ENCODE results near the gene STK32C. TPM values are rescaled to one million over a fixed set of nuclear protein-coding genes. Genes with fewer than 3 reads are reported as not detected.

Gene STK32C
- total RNA-seq, 4 donors from 2014 or later = 9.4 to 18.1 (median 16.2) TPM

DNA sequence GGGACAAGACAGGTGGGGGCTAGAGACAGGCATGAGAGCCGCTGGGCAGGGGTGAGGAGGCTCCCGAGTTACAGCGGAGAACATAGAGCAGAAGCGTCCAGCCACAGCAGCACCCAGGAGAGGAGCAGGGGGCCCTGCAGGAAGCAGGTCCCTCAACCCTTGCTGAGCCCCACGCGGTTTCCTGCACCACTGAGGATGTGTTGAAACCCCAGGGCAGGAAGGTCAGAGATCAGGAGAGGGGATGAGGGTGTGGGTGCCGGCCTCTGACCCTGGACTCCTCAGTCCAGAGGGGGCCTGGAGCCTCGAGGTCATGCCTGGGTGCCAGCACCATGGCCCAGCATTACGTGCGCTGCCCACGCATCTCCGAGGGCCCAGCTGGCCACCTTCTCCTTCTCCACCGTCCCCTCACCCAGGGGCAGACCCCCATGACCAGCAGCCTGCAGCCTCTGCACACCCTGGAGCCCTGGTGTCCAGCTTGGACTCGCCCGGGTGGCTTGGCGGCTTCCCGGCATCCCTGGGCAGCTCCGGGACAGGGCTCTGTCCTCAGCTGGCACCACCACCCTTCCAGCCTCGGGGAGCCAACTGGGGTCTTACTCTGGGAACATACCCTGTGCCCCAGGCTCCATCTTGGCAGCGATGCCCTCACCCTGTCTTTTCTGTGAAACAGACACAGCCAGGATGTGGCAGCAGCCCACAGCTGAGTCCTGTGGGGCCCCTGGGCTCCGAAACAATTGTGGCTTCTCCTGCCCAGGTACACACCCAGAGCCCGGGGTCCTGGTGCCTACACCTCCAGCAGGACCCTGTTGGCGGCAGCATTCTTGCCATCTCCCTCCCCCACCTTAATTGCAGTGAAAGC is 52.0 kb downstream of the STK32C start:
- no peaks in the 10 kb centered on the region for H3K9me3 ChIP-seq
- 83 to 84% methylated on average over 18 to 20 of the region's 23 CpGs for WGBS, 2 donors

DNA sequence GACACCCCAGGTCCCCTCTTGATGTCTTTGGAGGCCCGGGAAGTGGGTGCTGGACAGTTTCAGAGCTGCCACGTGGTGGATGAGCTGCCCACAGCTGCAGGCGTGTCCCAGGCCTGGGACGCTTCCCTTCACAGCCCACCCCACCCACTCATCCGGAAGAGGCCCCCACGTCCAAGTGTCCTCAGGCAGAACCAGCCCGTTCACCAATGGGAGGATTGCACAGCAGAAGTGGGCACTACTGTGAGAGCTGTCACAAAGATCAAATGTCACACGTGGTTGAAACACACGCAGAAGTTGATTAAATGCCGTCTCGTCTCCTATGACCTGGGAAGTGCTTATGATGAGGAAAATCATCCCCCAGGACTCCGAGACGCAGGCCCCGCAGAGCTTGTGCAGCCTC is 52.9 kb downstream of the STK32C start:
- 76 to 87% methylated on average over 3 to 12 of the region's 14 CpGs for WGBS, 2 donors
- H3K27me3 ChIP-seq = no peaks in the 10 kb centered on the region
- H3K27ac ChIP-seq = no peak overlapping the region
- no peak for DNase-seq (ENCODE audit: low spot score in 2 of 2)
- H3K9me3 ChIP-seq = no peaks in the 10 kb centered on the region
- no peaks in the 10 kb centered on the region for H3K4me1 ChIP-seq
- TF ChIP-seq EP300 (IDR thresholded peaks at IDR 0.05) (no peak), POLR2A (IDR thresholded peaks at IDR 0.05) (no peak), CTCF (IDR thresholded peaks at IDR 0.05) (no peak)
- H3K36me3 ChIP-seq = no peaks in the 10 kb centered on the region
- no peak overlapping the region for H3K4me3 ChIP-seq

More for the DNA sequence above, 52.0 kb downstream of the STK32C start:
- H3K36me3 ChIP-seq = no peaks in the 10 kb centered on the region
- H3K4me3 ChIP-seq = no peak overlapping the region
- no peak for DNase-seq (ENCODE audit: low spot score in 2 of 2)
- no peak for TF ChIP-seq POLR2A (IDR thresholded peaks at IDR 0.05)
- TF ChIP-seq EP300 (IDR thresholded peaks at IDR 0.05) = no peak
- TF ChIP-seq CTCF (IDR thresholded peaks at IDR 0.05) = no peak
- no peaks in the 10 kb centered on the region for H3K27me3 ChIP-seq
- no peak overlapping the region for H3K27ac ChIP-seq
- no peaks in the 10 kb centered on the region for H3K4me1 ChIP-seq

GRCh38 chr10:132253092-132253687 is 54.6 kb downstream of the STK32C start:
- 54 to 55% methylated on average over 19 of the region's 19 CpGs for WGBS, 2 donors
- DNase-seq (ENCODE audit: low spot score in 2 of 2) = no peak
- no peaks in the 10 kb centered on the region for H3K4me1 ChIP-seq
- no peaks in the 10 kb centered on the region for H3K27me3 ChIP-seq
- H3K9me3 ChIP-seq = no peaks in the 10 kb centered on the region
- H3K27ac ChIP-seq = no peak overlapping the region
- TF ChIP-seq POLR2A (IDR thresholded peaks at IDR 0.05) (no peak), CTCF (IDR thresholded peaks at IDR 0.05) (no peak), EP300 (IDR thresholded peaks at IDR 0.05) (no peak)
- no peaks in the 10 kb centered on the region for H3K36me3 ChIP-seq
- no peak overlapping the region for H3K4me3 ChIP-seq

- Histone ChIP-seq H3K9me3 (no peaks in the 10 kb centered on the region), H3K4me1 (no peaks in the 10 kb centered on the region), H3K4me3 (no peak overlapping the region), H3K27ac (no peak overlapping the region), H3K27me3 (no peaks in the 10 kb centered on the region), H3K36me3 (no peaks in the 10 kb centered on the region)
- no peak for DNase-seq (ENCODE audit: low spot score in 2 of 2)
- TF ChIP-seq POLR2A (IDR thresholded peaks at IDR 0.05) = no peak
- TF ChIP-seq CTCF (IDR thresholded peaks at IDR 0.05) = no peak
- no peak for TF ChIP-seq EP300 (IDR thresholded peaks at IDR 0.05)
- 90 to 95% methylated on average over 16 to 17 of the region's 17 CpGs for WGBS, 2 donors
Observed at GRCh38 chr10:132252412-132252811, 55.3 kb downstream of the STK32C start.

DNA sequence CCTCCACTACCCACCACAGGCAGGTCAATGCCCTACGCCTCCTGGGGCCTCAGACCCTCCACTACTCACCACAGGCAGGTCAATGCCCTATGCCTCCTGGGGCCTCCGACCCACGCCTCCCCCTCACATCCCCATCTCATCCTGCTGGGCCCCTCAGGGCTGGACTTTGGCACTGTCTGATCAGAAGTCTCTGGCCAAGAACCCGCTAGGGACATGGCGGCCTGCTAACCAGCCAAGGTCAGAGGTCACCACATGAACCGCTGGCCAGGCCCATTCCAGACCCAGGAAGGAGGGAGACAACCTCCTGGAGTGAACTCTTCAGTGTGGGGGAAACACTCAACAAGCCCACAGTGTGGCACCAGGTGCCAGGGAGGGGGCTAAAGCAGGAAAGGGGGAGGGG is 55.8 kb downstream of the STK32C start:
- Histone ChIP-seq H3K27ac (no peak overlapping the region), H3K4me1 (no peaks in the 10 kb centered on the region), H3K27me3 (no peaks in the 10 kb centered on the region), H3K36me3 (no peaks in the 10 kb centered on the region), H3K4me3 (no peak overlapping the region), H3K9me3 (no peaks in the 10 kb centered on the region)
- TF ChIP-seq CTCF (IDR thresholded peaks at IDR 0.05) = no peak
- TF ChIP-seq EP300 (IDR thresholded peaks at IDR 0.05) = no peak
- TF ChIP-seq POLR2A (IDR thresholded peaks at IDR 0.05) = no peak
- DNase-seq (ENCODE audit: low spot score in 2 of 2) = no peak
- 69 to 91% methylated on average over 6 of the region's 6 CpGs for WGBS, 2 donors

All from tibial nerve (tissue), 4 donors.